GM21390 (cell line): Measurements from ENCODE around the gene MYEOV.

Experiments
- ATAC-seq: cut with Tn5 transposase; IDR thresholded peaks from one replicate; pipeline ENCODE4 v1.9.1; 2021; ENCODE audit not compliant: unreplicated experiment

Gene MYEOV

GRCh38 chr11:69301081-69301454, 7.1 kb downstream of the MYEOV start:
- no peak for ATAC-seq

DNA sequence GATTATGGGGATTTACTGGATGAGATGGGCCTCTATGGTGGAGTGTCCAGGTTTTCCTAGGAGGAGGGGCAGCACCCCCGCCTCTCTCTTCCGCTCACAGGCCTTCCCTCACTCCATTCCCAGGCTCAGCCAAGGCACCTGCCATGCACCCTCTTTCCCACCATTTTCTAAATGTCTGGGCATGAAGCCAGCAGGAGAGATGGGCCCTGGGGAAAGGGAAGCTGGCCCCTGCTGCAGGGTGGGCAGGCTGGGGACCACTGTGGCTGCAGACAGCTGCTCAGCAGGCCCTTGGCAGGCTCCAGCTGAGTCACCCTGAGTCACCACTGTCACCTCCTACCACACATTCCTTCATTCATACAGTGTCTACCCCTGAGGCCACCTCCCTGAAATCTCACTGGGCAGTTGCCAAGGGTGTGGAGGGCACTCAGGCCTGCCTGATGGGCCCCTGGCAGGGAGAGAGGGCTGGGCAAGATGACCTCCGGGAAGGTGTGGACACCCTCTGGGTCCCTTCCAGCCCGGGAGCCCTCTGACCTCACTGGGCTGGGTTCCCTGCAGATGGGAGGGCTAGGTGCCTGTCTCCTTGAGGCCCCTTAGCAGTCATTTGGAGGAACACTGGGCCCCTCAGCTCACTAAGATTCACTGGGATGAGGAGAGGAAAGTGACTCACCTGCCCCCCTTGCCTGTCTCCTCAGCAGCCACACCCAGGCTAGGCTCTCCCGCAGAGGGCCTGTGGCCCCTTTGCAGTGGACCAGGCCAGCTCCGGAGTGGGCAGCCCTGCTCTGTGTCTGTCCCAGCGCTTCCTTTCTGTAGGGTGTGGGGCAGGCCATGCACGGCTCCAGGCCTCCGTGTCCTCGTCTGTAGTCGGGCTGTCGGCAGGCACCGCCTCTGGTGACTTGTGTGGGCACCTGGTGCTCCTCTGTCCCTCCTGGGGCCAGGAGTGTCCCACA, 7.8 kb downstream of the MYEOV start:
- no peak for ATAC-seq

DNA sequence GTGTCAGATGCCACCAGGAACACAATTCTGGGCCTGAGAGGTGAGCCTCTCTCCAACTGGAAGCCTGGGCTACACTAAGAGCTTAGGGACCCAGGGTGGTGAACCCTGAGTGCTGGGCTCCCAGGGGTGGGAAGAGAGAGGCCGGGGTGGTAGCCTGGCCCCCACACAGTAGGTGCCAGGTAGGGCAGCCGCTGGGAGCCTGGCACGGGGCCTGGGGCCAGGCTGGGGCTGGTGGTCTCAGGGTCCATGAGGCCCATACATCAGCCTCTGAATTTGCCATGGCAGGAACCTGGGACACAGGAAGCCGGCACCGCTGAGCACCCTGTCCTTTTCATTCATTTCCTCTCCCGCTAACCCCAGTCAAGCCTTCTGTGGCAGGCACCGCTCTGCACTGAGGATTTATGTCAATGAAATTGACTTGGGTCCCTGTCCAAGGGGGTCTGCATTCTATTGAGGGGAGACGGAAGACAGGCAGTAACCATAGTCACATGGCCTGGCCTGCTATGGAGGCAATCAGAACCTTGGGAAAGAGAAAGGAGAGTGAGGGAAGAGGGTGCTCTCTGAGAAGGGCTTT, 8.6 kb downstream of the MYEOV start:
- ATAC-seq, result no peak

DNA sequence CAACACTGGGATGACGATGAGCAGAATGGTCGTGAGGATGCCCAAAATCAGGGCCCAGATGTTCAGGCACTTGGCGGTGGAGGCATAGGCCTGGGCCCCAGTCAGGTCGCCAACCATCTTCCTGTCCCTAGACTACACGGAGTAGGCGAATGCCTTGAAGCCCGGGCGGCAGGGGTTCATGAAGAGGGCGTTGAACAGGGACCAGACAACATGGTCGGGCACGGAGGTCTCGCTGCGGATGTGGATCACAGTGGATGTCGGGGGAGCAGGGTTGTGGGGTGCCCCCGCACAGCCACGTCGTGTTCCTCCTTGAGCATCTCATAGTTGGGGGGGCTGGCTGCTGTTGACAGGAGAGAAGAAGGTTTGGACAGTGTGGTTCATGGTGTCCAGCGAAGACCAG, 9.5 kb downstream of the MYEOV start:
- ATAC-seq, result no peak

DNA sequence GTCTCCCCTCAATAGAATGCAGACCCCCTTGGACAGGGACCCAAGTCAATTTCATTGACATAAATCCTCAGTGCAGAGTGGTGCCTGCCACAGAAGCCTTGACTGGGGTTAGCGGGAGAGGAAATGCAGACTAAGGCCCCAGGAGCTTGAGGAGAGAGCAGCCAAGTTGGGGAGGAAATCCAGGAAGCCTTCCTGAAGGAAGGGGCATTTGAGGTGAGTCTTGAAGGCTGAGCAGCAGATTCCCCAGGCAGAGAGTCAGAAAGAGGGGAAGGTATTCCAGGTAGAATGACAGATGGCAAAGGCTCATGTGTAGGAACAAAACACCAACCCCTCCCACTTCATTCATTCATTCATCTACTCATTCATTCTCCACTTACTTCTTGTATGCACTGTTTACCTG, 10.3 kb downstream of the MYEOV start:
- ATAC-seq, result no peak

DNA sequence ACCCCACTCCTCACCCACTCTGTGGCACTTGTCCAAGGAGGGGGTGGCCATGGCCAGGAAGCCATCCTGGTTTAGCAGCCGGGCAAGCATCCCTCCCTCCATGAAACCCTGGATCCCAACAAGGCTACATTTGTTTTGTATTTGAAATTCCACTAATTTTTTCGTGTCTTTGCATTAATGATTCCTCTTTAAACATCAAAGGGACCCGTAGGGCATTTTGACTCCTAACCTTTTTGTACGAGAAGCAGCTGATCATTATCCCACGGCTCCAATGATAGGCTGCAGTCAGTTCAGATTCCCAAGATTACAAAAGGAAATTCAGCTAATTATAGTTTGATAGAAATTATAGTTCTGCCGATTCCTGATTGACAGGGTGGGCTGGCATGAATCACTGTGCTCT, 10.7 kb downstream of the MYEOV start:
- ATAC-seq, result no peak

GRCh38 chr11:69305885-69306540, 12.1 kb downstream of the MYEOV start:
- ATAC-seq, result no peak

DNA sequence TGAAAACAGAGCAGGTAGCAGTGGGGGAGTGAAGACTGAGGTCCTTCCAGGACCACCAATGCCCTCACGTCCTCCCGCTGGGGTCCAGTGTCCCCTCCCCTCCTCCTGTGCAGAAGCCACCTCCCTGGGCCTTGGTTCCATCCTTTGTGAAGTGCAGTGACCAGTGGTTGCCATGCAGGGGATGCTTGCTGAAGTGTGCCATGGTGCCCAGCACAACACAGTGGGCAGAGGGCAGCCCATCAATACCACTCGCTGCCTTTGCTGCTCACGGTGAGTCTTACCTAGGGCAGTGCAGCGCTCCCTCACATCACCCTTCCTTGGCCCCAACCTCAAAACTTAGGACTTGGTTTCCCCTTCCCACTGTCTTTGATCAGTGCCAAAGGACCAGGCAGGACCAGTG, 12.9 kb downstream of the MYEOV start:
- ATAC-seq, result no peak

DNA sequence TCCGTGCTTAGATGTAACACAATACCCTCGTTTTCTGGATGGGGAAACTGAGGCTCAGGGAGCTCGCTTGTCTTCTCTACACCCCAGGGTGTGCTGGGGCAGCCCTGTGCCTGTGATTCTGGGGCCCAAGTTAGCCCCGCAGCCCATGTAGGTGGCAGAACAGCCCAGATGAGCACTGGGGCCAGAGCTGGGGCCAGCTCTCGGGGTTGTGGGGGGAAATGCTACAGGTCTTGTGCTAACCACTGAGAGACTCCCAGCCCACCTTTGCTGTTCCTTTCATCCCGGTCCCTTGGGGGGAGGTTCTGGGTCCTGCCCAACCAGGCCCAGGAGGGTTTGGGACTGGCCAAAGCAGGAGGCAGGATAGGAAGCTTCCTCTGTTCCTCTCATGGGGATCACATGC, 13.5 kb downstream of the MYEOV start:
- no peak for ATAC-seq

- ATAC-seq, result no peak
These were observed 14.0 kb downstream of the MYEOV start for GRCh38 chr11:69307871-69308431.

GRCh38 chr11:69308491-69308911, 14.5 kb downstream of the MYEOV start:
- no peak for ATAC-seq

- ATAC-seq, result no peak
These were observed 15.1 kb downstream of the MYEOV start for GRCh38 chr11:69308936-69309615.

- ATAC-seq, result no peak
These were observed 15.8 kb downstream of the MYEOV start for GRCh38 chr11:69309631-69310280.

DNA sequence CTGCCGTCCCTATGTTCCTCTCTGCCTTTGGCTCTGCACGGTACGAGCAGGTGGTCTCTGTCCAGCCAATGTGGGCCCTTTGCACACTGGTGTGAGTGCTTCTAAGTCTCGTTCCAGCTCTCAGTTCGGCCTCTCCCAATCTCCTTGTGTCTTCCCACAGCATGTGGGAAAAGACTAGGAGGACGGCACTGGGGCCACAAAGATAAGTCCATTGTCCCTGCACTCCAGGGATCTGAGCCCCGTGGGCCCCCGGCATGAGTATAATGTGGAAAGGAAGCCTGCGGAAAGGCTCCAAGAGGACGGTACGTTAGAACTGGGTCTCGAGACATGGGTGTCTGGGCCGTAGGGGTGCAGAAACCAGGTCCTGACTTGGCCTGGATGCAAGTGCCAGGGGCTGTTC, 16.4 kb downstream of the MYEOV start:
- ATAC-seq, result no peak

DNA sequence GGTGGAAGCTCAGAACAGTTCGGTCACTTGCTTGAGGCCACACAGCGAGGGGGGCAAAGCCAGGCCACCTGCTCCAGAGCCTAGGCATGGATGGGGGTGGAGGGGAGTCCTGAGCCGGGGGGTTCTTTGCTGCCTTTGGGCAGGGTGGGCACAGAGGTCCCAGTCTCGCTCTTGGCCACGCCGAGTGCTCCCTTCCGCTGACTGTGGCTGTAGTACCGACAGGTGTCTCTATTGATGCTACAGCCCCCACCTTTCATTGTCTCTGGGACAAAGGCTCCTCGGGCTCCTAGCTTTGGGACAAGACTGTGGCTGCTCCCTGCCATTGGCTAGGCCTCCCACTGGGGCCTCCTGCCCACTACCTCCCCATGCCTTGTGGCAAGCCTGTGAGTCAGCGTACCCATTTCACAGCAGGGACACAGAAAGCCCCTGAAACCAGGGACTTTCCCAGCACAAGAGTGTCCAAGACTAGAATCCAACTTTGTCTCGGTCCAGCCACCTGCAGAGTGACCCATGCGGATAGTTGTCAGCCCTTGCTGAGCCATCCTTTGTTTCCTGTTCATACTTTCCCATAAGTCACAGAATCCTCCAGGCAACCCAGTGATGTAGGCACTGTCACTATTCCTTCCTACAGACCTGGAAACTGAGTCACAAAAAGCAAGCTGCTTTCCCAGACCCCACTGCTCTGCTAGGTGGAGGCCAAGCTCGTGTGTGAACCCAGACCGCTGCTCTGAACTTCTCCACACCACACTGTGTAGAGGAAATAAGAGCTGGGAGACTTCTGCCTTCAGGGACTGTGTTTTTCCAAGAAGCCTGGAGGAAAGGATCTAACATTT, 17.2 kb downstream of the MYEOV start:
- ATAC-seq, result no peak

DNA sequence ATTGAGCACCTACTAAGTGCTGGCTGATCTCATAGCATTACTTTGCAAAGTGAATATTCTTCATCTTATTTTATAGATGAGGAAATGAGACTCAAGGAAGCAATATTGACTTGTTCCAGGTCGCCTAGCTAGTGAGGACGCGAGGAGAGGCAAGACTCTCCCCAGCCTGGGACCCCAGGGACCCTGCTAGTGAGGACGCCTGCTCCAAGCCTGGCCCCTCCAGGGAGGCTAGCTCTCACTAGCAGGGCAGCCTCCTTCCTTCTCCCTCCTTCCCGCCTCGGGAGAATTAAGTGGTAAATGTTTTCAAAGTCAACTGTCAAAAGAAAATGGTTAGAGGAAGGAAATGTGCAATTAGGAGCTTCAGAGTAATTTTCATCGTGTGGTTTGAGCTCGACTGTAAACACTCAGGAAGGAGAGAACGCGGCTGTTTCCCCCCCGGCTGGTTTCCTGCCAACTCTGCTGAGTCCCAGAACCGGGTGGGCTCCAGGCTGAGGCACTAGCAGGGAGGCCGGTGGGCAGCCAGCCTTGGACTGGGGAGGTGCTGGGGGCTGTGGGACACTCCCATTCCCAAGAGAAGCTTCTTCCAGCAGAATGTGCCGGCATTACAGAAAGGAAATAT, 17.9 kb downstream of the MYEOV start:
- ATAC-seq, result no peak

DNA sequence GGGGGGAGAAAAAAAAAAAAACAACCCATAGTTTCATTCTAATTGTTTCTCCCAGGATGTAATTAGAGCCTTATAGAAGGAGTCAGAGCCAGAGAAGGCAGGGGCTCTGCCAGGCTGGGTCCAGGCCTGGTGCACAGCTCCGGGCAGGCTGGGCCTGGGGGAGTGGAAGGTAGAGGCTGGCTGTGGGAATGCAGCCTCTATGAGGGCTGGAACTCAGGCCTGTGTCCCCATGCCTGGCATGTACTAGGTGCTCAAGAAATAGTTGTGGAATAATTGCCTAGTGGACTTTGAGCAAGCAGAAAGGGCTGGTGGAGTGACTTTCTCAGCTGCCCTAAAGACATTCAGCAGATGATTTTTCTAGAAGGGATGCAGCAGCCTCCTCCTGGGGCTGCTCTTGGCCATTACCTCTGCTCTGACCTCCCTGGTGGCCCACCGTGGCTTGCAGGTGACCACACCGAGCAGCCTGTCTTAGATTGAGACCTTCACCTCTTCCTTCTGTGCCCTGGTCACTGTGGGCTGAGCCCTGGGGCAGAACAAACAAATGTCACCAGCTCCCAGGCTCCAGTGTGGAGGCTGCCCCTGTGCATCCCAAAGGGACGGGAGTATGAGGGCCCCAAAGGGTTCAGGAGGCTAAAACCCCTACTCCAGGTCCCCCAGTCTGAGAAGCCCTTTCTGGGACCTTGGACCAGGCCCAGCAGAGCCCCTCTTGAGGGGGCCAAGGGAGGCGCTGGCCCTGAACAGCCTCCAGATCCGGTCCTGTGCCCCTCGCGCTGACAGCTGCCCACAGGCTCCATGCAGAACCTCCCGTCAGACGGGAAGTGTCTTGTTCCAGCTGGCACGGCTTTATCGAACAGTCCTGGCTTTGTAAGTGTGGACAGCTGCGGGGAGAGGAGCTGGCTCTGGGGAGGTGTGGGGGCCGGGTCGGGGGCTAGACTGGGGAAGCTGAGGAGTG, 18.8 kb downstream of the MYEOV start:
- ATAC-seq, result no peak

DNA sequence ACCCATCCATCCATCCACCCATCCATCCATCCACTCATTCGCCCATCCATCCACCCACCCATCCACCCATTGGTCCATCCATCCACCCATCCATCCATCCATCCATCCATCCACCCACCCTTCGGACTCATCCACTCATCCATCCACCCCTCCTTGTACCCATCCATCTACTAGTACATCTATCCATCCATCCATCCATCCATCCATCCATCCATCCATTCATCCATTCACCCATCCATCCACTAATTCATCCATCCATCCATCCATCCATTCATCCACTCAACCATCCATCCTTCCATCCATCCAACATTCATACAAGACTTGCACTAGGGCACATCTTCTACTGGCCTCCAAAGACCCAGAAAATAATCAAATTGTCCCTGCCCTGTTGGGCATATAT, 20.0 kb downstream of the MYEOV start:
- ATAC-seq, result no peak
